Umbilical cord (tissue), 2 donors: Measurements from ENCODE around the gene CDK13. TPM values are rescaled to one million over a fixed set of nuclear protein-coding genes. Genes with fewer than 3 reads are reported as not detected.
"Not testable (repeated sequence)": the region's sequence is repeated elsewhere in the genome, so short reads cannot be mapped to it uniquely, and the experiment has no call there.

ENCODE experiments used
- DNase-seq: peaks from one replicate; pipeline ENCODE4 v3.0.0-alpha.2; 2015; ENCODE audit warnings: low spot score
- total RNA-seq: library from RNA; depleted of rRNA; stranded (reverse); fragments of >200 nt; gene quantifications from one replicate; pipeline ENCODE4 v1.2.3, GENCODE V29; 2014; ENCODE audit warnings: low replicate concordance; ENCODE audit not compliant: insufficient read depth

Gene CDK13
- total RNA-seq, 1 donor from 2014 or later = 133 TPM

DNA sequence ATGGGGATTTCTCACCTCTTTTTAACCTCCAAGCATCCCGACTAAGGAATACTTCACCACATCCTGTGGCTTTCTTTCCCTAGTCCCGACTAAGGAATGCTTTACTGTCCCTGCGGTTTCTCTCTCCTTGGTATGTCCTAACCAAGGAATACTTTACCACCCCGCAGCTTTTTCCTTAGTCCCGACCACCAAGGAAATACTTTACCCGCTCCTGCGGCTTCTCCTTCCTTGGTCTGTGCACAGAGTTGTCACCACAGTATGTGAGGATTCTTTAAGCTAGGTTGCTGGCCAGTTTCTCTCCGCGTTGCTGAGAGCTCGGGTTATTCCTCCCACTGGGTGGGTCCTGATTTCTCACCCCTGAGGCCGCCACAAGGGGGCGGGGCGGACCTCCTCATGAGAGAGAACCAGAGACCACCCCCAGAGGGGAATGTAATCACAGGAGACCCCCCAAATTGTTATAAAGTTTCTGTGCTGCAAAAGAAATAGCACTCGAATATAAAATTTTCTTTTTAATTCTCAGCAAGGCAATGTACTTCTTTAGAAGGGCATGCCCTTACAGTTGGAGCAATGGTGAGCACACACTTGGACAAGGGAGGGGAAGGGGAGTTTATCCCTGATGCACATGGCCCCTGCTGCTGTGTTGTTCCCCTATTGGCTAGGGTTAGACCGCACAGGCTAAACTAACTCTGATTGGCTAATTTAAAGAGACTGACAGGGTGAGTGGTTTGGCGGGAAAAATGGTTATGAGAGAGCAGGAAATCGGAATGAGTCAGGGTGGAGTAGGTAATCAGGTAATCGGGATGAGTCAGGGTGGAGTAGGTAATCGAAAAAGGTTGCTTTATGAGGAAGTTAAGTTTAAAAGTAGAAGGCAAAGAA lies 197.6 kb downstream of the CDK13 start:
- DNase-seq = no peak

GRCh38 chr7:40148247-40148580 lies 198.2 kb downstream of the CDK13 start:
- DNase-seq = not testable (repeated sequence)

GRCh38 chr7:40148671-40149070 lies 198.6 kb downstream of the CDK13 start:
- no peak for DNase-seq

Other genes with a start within 250 kb of the CDK13 start
- 5.3 TPM for gene MPLKIP, start 184.4 kb downstream of the CDK13 start, total RNA-seq
- gene SUGCT, start 184.7 kb downstream of the CDK13 start, total RNA-seq = 33.5 TPM